Cardiac fibroblast (primary cell): ENCODE data around the gene TXNRD2.

Source experiments
- DNase-seq, 2 donors: peaks; one replicate each; pipeline versions ENCODE4 v3.0.0 to v3.0.0-alpha.2; 2010; ENCODE audit warnings: low read depth in 2 of 2
- H3K4me3 ChIP-seq, 2 donors: replicated peaks in 1 of 2; 1 replicate in 1 of 2; 2 replicates in 1 of 2; pipeline ENCODE4 v1.5.1; 2011; ENCODE audit warnings: low read depth in 2 of 2, low read length in 2 of 2, mild to moderate bottlenecking in 2 of 2, moderate library complexity in 1 of 2
- TF ChIP-seq, protein P1 (sequence below): IDR thresholded peaks from one replicate; pipeline ENCODE4 v1.5.1; 2011; ENCODE audit warnings: low read depth, mild to moderate bottlenecking, low read length, inconsistent platforms

TXNRD2 gene

GRCh38 chr22:19903513-19903912, 38.1 kb downstream of the TXNRD2 start:
- TF ChIP-seq, protein P1, sequence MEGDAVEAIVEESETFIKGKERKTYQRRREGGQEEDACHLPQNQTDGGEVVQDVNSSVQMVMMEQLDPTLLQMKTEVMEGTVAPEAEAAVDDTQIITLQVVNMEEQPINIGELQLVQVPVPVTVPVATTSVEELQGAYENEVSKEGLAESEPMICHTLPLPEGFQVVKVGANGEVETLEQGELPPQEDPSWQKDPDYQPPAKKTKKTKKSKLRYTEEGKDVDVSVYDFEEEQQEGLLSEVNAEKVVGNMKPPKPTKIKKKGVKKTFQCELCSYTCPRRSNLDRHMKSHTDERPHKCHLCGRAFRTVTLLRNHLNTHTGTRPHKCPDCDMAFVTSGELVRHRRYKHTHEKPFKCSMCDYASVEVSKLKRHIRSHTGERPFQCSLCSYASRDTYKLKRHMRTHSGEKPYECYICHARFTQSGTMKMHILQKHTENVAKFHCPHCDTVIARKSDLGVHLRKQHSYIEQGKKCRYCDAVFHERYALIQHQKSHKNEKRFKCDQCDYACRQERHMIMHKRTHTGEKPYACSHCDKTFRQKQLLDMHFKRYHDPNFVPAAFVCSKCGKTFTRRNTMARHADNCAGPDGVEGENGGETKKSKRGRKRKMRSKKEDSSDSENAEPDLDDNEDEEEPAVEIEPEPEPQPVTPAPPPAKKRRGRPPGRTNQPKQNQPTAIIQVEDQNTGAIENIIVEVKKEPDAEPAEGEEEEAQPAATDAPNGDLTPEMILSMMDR = no peak
- no peak overlapping the region for H3K4me3 ChIP-seq
- DNase-seq = no peak

- TF ChIP-seq, protein P1 = no peak
- DNase-seq = no peak
- H3K4me3 ChIP-seq = no peak overlapping the region
Observed at GRCh38 chr22:19903031-19903430, 38.6 kb downstream of the TXNRD2 start.

GRCh38 chr22:19902245-19902715, 39.3 kb downstream of the TXNRD2 start:
- no peak for DNase-seq
- TF ChIP-seq, protein P1 = no peak
- no peak overlapping the region for H3K4me3 ChIP-seq

DNA sequence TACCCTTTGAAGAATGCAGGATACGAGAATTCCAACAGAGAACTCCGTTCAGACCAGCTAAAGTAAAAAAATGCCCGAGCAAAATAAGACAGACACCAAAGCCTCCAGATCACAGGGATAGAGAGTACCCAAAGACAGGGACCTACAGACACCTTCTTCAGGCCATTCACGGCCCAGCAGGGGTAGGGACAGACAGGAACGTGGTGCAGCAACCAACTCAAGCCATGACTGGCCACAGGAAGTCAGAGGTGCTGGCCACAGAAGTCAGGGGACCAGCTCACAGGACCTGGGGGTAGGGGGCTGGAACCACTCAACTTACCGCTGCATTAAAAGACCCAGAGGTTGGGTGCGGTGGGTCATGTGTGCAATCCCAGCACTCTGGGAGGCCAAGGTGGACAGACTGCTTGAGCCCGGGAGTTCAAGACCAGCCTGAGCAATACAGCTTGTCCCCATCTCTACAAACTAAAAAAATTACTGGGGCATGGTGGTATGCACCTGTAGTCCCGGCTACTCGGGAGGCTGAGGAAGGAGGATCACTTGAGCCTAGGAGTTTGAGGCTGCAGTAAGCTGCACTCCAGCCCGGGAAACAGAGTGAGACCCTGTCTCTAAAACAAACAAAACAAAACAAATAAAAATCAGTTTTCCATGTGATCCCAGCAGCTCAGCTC, 39.9 kb downstream of the TXNRD2 start:
- TF ChIP-seq, protein P1 = no peak
- DNase-seq = no peak
- no peak overlapping the region for H3K4me3 ChIP-seq

DNA sequence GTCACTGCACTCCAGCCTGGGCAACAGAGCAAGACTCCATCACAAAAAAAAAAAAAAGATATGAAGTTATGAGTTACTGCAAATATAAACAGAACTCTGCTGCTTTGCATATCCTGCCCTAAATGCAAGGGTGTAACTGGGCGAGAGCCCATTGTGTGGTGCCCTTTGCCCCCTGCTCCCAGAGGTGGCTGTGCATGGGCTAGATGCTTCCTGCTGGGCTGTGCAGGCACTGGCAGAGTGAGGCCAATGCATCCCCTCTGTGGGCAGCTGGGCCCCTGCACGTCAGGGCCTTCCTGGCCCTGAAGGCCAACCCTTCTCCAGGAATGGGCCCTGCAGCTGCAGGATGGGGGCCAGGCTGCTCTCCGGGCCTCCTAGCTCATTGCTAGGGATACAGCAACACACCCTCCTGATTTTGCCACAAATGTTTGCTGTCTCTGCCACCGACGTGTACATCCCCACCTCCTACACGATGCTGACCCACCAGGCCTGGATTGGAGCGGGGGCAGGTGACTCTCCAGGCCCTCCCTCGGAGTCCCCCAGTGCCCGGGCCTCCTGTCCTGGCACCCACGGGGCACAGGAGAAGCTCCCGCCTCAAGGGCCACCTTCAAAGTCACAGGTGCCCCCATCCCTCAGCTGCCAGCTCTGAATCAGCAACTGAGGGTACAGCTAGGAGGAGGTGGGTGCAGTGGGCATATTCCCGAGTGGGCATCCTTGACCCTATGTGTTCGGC, 40.7 kb downstream of the TXNRD2 start:
- TF ChIP-seq, protein P1 = no peak
- H3K4me3 ChIP-seq = no peak overlapping the region
- no peak for DNase-seq

DNA sequence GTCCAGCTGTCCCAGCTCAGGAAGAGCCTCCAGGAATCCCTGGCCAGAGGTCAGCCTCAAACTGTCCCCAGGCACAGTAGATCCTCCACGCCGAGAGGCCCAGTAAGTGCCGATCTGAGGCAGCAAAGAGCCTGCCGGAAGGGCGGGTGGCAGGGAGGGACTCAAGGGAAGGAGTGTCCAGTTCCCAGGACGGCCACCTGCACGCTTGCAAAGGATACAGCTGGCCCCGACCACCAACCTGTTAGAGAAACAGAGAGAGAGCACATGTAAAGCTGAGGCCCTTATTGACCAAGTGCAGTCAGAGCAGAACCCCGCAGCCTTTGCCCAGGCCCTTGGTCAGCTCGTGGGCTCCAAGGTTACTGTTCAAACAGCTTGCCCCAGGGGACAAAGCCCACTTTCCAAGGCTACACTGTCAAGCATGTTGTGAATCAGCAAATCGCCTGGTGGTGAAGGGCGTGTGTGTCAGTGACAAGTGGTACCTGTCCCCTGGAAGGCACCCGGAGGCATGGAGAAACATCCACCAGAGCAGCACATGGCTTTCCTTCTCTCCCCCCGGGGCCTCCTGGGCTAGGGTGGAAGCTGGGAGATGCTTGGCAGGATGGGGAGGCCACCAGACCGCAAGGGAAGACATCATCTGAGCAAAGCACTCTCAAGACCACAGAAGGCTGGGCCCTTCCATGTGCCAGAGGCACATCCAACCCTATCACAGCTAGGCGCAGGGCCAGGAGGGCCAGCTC, 42.6 kb downstream of the TXNRD2 start:
- no peak for DNase-seq
- H3K4me3 ChIP-seq = no peak overlapping the region
- TF ChIP-seq, protein P1 = no peak
